ENCODE measurements around the gene EFNA1. TPM values are rescaled to one million over a fixed set of nuclear protein-coding genes. Genes with fewer than 3 reads are reported as not detected.

Gene EFNA1
- total RNA-seq, 1 experiment from 2014 or later: 6.5 TPM

GRCh38 chr1:155140630-155140953 is 12.9 kb downstream of the EFNA1 start:
- POLR2A ChIA-PET: interaction anchor here (0.5 to 0.7 kb wide), 2 partner anchors 34 to 62 kb away, joined by 3 to 6 read pairs; partner anchors contain the start of gene EFNA3
- peak overlapping the region; percentile 97 for H3K4me3 Mint-ChIP-seq
- peak overlapping the region; percentile 89; the same call in 1 of the 2 replicates for H3K27ac Mint-ChIP-seq
- H3K4me1 Mint-ChIP-seq: peaks cover 8% of the 10 kb centered on the region
- peaks cover 23% of the 10 kb centered on the region for H3K27me3 Mint-ChIP-seq (ENCODE audit: low read depth)
- TF ChIP-seq SP1 (CRISPR knock-in tag; conservative IDR thresholded peaks at IDR 0.05) (no peak; the same call in 1 of the 2 replicates), ZNF423 (CRISPR knock-in tag; IDR thresholded peaks at IDR 0.05) (no peak), TCF7 (CRISPR knock-in tag; IDR thresholded peaks at IDR 0.05; ENCODE audit: low read depth) (no peak), ERG (CRISPR knock-in tag; IDR thresholded peaks at IDR 0.05) (no peak), E2F5 (CRISPR knock-in tag; IDR thresholded peaks at IDR 0.05) (no peak), ZBTB21 (CRISPR knock-in tag; IDR thresholded peaks at IDR 0.05; ENCODE audit: borderline replicate concordance) (no peak), CDX4 (CRISPR knock-in tag; IDR thresholded peaks at IDR 0.05; ENCODE audit: borderline replicate concordance) (no peak), CREB1 (CRISPR knock-in tag; IDR thresholded peaks at IDR 0.05) (no peak)
- TF ChIP-seq, protein P1, sequence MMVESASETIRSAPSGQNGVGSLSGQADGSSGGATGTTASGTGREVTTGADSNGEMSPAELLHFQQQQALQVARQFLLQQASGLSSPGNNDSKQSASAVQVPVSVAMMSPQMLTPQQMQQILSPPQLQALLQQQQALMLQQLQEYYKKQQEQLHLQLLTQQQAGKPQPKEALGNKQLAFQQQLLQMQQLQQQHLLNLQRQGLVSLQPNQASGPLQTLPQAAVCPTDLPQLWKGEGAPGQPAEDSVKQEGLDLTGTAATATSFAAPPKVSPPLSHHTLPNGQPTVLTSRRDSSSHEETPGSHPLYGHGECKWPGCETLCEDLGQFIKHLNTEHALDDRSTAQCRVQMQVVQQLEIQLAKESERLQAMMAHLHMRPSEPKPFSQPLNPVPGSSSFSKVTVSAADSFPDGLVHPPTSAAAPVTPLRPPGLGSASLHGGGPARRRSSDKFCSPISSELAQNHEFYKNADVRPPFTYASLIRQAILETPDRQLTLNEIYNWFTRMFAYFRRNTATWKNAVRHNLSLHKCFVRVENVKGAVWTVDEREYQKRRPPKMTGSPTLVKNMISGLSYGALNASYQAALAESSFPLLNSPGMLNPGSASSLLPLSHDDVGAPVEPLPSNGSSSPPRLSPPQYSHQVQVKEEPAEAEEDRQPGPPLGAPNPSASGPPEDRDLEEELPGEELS (CRISPR knock-in tag; IDR thresholded peaks at IDR 0.05): no peak
- TF ChIP-seq, protein P2, sequence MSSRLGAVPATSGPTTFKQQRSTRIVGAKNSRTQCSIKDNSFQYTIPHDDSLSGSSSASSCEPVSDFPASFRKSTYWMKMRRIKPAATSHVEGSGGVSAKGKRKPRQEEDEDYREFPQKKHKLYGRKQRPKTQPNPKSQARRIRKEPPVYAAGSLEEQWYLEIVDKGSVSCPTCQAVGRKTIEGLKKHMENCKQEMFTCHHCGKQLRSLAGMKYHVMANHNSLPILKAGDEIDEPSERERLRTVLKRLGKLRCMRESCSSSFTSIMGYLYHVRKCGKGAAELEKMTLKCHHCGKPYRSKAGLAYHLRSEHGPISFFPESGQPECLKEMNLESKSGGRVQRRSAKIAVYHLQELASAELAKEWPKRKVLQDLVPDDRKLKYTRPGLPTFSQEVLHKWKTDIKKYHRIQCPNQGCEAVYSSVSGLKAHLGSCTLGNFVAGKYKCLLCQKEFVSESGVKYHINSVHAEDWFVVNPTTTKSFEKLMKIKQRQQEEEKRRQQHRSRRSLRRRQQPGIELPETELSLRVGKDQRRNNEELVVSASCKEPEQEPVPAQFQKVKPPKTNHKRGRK (CRISPR knock-in tag; IDR thresholded peaks at IDR 0.05; ENCODE audit: borderline replicate concordance): no peak
- TF ChIP-seq, protein P3, sequence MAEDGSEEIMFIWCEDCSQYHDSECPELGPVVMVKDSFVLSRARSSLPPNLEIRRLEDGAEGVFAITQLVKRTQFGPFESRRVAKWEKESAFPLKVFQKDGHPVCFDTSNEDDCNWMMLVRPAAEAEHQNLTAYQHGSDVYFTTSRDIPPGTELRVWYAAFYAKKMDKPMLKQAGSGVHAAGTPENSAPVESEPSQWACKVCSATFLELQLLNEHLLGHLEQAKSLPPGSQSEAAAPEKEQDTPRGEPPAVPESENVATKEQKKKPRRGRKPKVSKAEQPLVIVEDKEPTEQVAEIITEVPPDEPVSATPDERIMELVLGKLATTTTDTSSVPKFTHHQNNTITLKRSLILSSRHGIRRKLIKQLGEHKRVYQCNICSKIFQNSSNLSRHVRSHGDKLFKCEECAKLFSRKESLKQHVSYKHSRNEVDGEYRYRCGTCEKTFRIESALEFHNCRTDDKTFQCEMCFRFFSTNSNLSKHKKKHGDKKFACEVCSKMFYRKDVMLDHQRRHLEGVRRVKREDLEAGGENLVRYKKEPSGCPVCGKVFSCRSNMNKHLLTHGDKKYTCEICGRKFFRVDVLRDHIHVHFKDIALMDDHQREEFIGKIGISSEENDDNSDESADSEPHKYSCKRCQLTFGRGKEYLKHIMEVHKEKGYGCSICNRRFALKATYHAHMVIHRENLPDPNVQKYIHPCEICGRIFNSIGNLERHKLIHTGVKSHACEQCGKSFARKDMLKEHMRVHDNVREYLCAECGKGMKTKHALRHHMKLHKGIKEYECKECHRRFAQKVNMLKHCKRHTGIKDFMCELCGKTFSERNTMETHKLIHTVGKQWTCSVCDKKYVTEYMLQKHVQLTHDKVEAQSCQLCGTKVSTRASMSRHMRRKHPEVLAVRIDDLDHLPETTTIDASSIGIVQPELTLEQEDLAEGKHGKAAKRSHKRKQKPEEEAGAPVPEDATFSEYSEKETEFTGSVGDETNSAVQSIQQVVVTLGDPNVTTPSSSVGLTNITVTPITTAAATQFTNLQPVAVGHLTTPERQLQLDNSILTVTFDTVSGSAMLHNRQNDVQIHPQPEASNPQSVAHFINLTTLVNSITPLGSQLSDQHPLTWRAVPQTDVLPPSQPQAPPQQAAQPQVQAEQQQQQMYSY (CRISPR knock-in tag; IDR thresholded peaks at IDR 0.05): no peak
- no peak for DNase-seq (ENCODE audit: low spot score)
- ATAC-seq: no peak
- H3K9me3 Mint-ChIP-seq: no peaks in the 10 kb centered on the region
- H3K36me3 Mint-ChIP-seq: peaks cover 8% of the 10 kb centered on the region; the same call in 1 of the 2 replicates
- CTCF ChIA-PET: interaction anchor here (0.5 to 2.2 kb wide), 7 partner anchors 26 to 97 kb away, joined by 3 to 25 read pairs (median 5); partner anchors contain the start of genes KRTCAP2 and TRIM46

DNA sequence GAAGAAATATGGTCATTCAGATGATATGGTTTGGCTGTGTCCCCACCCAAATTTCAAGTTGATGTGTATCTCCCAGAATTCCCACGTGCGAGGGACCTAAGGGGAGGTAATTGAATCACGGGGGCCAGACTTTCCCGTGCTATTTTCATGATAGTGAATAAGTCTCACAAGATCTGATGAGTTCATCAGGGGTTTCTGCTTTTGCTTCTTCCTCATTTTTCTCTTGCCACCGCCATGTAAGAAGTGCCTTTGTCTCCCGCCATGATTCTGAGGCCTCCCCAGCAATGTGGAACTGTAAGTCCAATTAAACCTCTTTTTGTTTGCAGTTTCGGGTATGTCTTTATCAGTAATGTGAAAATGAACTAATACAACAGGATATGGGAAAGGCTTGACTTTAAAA is 14.1 kb downstream of the EFNA1 start:
- peaks cover 10% of the 10 kb centered on the region for H3K4me1 Mint-ChIP-seq
- no peak for ATAC-seq
- ChIA-PET CTCF (interaction anchor here (1.3 to 1.5 kb wide), 2 partner anchors 50 to 57 kb away, joined by 4 to 5 read pairs; no protein-coding TSS in a partner anchor), POLR2A (no interaction called here)
- peaks cover 24% of the 10 kb centered on the region for H3K27me3 Mint-ChIP-seq (ENCODE audit: low read depth)
- H3K4me3 Mint-ChIP-seq: no peak overlapping the region
- H3K36me3 Mint-ChIP-seq: peaks cover 8% of the 10 kb centered on the region; the same call in 1 of the 2 replicates
- H3K27ac Mint-ChIP-seq: no peak overlapping the region
- no peaks in the 10 kb centered on the region for H3K9me3 Mint-ChIP-seq
- DNase-seq (ENCODE audit: low spot score): no peak
- no peak for TF ChIP-seq ZNF425 (CRISPR knock-in tag; conservative IDR thresholded peaks at IDR 0.05)
- TF ChIP-seq ZNF423 (CRISPR knock-in tag; IDR thresholded peaks at IDR 0.05): no peak
- TF ChIP-seq, protein P4, sequence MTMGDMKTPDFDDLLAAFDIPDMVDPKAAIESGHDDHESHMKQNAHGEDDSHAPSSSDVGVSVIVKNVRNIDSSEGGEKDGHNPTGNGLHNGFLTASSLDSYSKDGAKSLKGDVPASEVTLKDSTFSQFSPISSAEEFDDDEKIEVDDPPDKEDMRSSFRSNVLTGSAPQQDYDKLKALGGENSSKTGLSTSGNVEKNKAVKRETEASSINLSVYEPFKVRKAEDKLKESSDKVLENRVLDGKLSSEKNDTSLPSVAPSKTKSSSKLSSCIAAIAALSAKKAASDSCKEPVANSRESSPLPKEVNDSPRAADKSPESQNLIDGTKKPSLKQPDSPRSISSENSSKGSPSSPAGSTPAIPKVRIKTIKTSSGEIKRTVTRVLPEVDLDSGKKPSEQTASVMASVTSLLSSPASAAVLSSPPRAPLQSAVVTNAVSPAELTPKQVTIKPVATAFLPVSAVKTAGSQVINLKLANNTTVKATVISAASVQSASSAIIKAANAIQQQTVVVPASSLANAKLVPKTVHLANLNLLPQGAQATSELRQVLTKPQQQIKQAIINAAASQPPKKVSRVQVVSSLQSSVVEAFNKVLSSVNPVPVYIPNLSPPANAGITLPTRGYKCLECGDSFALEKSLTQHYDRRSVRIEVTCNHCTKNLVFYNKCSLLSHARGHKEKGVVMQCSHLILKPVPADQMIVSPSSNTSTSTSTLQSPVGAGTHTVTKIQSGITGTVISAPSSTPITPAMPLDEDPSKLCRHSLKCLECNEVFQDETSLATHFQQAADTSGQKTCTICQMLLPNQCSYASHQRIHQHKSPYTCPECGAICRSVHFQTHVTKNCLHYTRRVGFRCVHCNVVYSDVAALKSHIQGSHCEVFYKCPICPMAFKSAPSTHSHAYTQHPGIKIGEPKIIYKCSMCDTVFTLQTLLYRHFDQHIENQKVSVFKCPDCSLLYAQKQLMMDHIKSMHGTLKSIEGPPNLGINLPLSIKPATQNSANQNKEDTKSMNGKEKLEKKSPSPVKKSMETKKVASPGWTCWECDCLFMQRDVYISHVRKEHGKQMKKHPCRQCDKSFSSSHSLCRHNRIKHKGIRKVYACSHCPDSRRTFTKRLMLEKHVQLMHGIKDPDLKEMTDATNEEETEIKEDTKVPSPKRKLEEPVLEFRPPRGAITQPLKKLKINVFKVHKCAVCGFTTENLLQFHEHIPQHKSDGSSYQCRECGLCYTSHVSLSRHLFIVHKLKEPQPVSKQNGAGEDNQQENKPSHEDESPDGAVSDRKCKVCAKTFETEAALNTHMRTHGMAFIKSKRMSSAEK (CRISPR knock-in tag; IDR thresholded peaks at IDR 0.05; ENCODE audit: borderline replicate concordance): no peak
- TF ChIP-seq NR3C1 (CRISPR knock-in tag; conservative IDR thresholded peaks at IDR 0.05; ENCODE audit: low read depth): no peak
- no peak for TF ChIP-seq ZNF671 (CRISPR knock-in tag; IDR thresholded peaks at IDR 0.05)

Measured in WTC11 (cell line).